T-cell (primary cell): Measurements from ENCODE around the gene GCAT. TPM values are rescaled to one million over a fixed set of nuclear protein-coding genes. Genes with fewer than 3 reads are reported as not detected.

Source experiments
- ATAC-seq, 4 experiments: fragments of 200-7000 bp in 3 of 4; fragments of 150-1000 bp in 1 of 4; cut with Tn5 transposase; replicated peaks in 1 of 4; 1 replicate in 3 of 4; 2 replicates in 1 of 4; pipeline ENCODE4 v1.10.0; 2021; ENCODE audit warnings: moderate library complexity in 3 of 4, mild to moderate bottlenecking in 2 of 4, moderate number of reproducible peaks in 1 of 4
- CTCF ChIA-PET, 2 donors: fragments of 300-600 bp; sonication (Branson Sonifier 250); formaldehyde crosslinking; loops; one replicate each; lab custom pipeline; 2022; ENCODE audit warnings: antibody characterized with exemption in 2 of 2; lab: Charles Lee
- POLR2A ChIA-PET, 2 donors: fragments of 300-600 bp; sonication (Branson Sonifier 250); formaldehyde crosslinking; loops; one replicate each; lab custom pipeline; 2022; ENCODE audit warnings: antibody characterized with exemption in 2 of 2; lab: Charles Lee
- DNase-seq, 35 experiments: peaks; one replicate each; pipeline versions ENCODE4 v3.0.0 to v3.0.0-alpha.2; 2013 to 2023
- H3K27ac ChIP-seq: one replicate; pipeline ENCODE4 v1.5.1; 2013; ENCODE audit warnings: low read length
- H3K27me3 ChIP-seq, 2 experiments: replicated peaks in 1 of 2; 1 replicate in 1 of 2; 2 replicates in 1 of 2; pipeline versions ENCODE4 v1.6.1 to v1.7.0; 2013; ENCODE audit warnings: low read length in 1 of 2, mixed read lengths in 1 of 2; ENCODE audit not compliant: control insufficient read depth in 2 of 2, insufficient read depth in 2 of 2; ENCODE audit errors: extremely low read depth in 1 of 2
- H3K36me3 ChIP-seq, 2 donors: 1 replicate in 1 of 2; 2 replicates in 1 of 2; pipeline versions ENCODE4 v1.6.1 to v1.7.0; 2013; ENCODE audit warnings: low read length in 1 of 2; ENCODE audit not compliant: control insufficient read depth in 2 of 2, insufficient read depth in 1 of 2; ENCODE audit errors: extremely low read depth in 1 of 2
- H3K4me1 ChIP-seq, 2 experiments: 1 replicate in 1 of 2; 2 replicates in 1 of 2; pipeline versions ENCODE4 v1.6.1 to v1.7.0; 2013; ENCODE audit warnings: low read length in 2 of 2, mixed read lengths in 1 of 2; ENCODE audit not compliant: insufficient read depth in 2 of 2, control insufficient read depth in 1 of 2; ENCODE audit errors: extremely low read depth in 1 of 2
- H3K4me3 ChIP-seq, 2 donors: 1 replicate in 1 of 2; 2 replicates in 1 of 2; pipeline versions ENCODE4 v1.5.1 to v1.7.0; 2013; ENCODE audit warnings: mild to moderate bottlenecking in 2 of 2, low read length in 1 of 2, moderate library complexity in 1 of 2; ENCODE audit not compliant: control insufficient read depth in 1 of 2; ENCODE audit errors: extremely low read depth in 1 of 2
- H3K9me3 ChIP-seq: 2 replicates; pipeline ENCODE4 v1.7.0; 2013
- H3K27ac Mint-ChIP-seq, 2 donors: one replicate each; pipeline ENCODE4 v1.8.0; 2020 to 2021; ENCODE audit warnings: mild to moderate bottlenecking in 2 of 2, mixed read lengths in 2 of 2
- H3K27me3 Mint-ChIP-seq, 2 donors: one replicate each; pipeline ENCODE4 v1.8.0; 2021 to 2022; ENCODE audit warnings: mixed read lengths in 2 of 2
- H3K36me3 Mint-ChIP-seq: one replicate; pipeline ENCODE4 v1.8.0; 2021; ENCODE audit warnings: mixed read lengths
- H3K4me1 Mint-ChIP-seq, 3 donors: one replicate each; pipeline ENCODE4 v1.8.0; 2020 to 2022; ENCODE audit warnings: mixed read lengths in 3 of 3, mild to moderate bottlenecking in 1 of 3
- H3K4me3 Mint-ChIP-seq, 3 donors: one replicate each; pipeline ENCODE4 v1.8.0; 2020 to 2022; ENCODE audit warnings: mild to moderate bottlenecking in 3 of 3, mixed read lengths in 3 of 3, moderate library complexity in 3 of 3
- H3K9me3 Mint-ChIP-seq, 3 donors: one replicate each; pipeline ENCODE4 v1.8.0; 2020 to 2022; ENCODE audit warnings: mixed read lengths in 3 of 3
- WGBS: methylation state at CpG from one replicate; pipeline ENCODE4 v1.1.5; 2013; ENCODE audit warnings: missing lambda C conversion rate; ENCODE audit not compliant: insufficient coverage; 5-methylcytosine and 5-hydroxymethylcytosine counted together
- total RNA-seq, 35 experiments: library from RNA in 6 of 35; stranded (reverse) in 6 of 35; fragments of 120-200 nt in 1 of 35; gene quantifications; one replicate each; pipeline versions ENCODE4 v1.2.1 to v1.2.4 and lab custom pipeline; 2013 to 2026

Gene GCAT
- total RNA-seq, 5 donors from 2014 or later (not counting 1 experiment from before 2014, with no cell fraction given), result 1.2 to 3.5 (median 2.3) TPM

DNA sequence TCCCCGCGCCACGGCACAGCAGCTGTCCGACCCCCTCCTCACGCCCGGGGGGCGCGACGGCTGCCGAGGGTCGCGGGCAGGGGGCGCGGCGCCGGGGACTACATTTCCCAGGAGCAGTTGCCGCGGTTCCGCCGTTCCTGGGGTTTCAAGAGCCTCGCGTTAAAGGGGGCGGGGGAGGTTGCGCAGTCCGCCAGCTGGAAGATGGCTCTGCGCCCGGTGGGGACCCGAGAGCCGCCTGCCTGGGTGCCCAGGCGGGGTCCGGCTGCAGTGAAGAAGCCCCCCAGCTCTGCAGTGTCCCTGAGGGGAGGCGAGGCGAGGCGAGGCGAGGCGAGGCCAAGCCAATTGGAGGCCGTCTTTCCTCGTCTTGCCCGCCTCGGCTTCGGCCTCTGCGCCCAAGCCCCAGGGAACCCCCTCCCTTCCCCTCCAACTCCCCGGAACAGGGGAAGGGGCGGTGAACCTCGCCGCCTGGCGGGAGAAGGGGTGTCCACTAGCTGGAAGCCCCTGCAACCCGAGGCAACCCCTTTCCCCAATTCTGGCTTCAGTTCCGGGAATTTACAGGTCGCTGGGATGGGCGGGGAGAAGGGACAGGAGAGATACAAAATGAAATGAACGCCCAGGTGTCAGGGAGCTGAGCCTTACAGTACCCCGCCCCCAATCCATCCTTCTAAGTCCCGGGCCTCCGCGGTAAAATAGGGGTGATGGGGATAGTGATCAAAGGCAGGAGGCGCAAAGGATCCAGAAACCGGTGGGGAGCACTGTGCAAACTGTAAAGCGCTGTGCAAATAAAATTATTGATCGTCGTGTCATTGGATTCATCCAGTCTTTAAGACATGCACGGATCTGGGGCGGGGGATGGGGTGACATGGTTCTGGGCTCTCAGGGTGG, 5.2 kb upstream of the GCAT start:
- POLR2A ChIA-PET, result no interaction called here
- 3% methylated on average over 47 of the region's 63 CpGs for WGBS
- Mint-ChIP-seq H3K4me1 (peaks cover 28 to 39% (median 36%) of the 10 kb centered on the region in 3 donors), H3K36me3 (no peaks in the 10 kb centered on the region), H3K27ac (peak overlapping the region in 1 of 2 donors; percentile 27), H3K9me3 (no peaks in the 10 kb centered on the region), H3K27me3 (peaks cover 12 to 40% of the 10 kb centered on the region in 2 donors), H3K4me3 (peak overlapping the region; percentile 59 to 66 (median 64))
- CTCF ChIA-PET, result interaction anchor here in 1 of 2 donors (0.5 kb wide), 1 partner anchor 515 kb away, joined by 3 read pairs; no protein-coding TSS in a partner anchor
- ATAC-seq, result peak in 3 of 4 experiments; percentile 22 to 41 (median 34)
- Histone ChIP-seq H3K27me3 (peaks cover 0 to 59% of the 10 kb centered on the region in 2 experiments), H3K9me3 (no peaks in the 10 kb centered on the region), H3K36me3 (no peaks in the 10 kb centered on the region), H3K4me3 (peak overlapping the region; percentile 52 to 64), H3K27ac (no peak overlapping the region), H3K4me1 (peaks cover 14 to 53% of the 10 kb centered on the region in 2 experiments)
- peak in 2 of 35 experiments; percentile 24 to 33 for DNase-seq

DNA sequence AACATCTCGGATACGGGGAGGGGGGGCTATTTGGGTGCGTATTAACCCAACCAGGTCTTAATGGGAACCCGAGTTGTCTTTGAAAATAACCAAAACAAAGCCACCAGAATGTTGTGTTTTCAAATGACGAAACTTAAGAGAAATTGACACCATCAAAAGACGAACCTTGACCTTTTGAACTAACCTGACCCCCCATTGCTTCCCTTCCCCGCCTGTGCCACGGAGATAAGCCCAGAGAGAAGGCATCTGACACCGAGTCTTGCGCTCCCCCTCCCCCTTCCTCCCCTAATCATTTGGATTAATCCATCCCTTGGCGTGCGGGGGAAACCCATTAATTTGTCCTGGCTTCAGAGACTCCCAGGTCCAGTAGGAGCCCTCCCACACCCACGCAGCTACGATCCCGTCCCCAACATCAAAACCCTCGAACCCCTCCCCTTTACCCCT, 4.5 kb upstream of the GCAT start:
- Mint-ChIP-seq H3K4me1 (peaks cover 30 to 43% (median 40%) of the 10 kb centered on the region in 3 donors), H3K27ac (no peak overlapping the region), H3K4me3 (peak overlapping the region; percentile 59 to 66 (median 64)), H3K27me3 (peaks cover 12 to 45% of the 10 kb centered on the region in 2 donors), H3K36me3 (no peaks in the 10 kb centered on the region), H3K9me3 (no peaks in the 10 kb centered on the region)
- Histone ChIP-seq H3K27me3 (peaks cover 0 to 65% of the 10 kb centered on the region in 2 experiments), H3K9me3 (no peaks in the 10 kb centered on the region), H3K4me3 (peak overlapping the region in 1 of 2 donors; percentile 64), H3K4me1 (peaks cover 14 to 59% of the 10 kb centered on the region in 2 experiments), H3K36me3 (no peaks in the 10 kb centered on the region), H3K27ac (no peak overlapping the region)
- POLR2A ChIA-PET, result no interaction called here
- WGBS, result 63% methylated on average over 12 of the region's 16 CpGs
- CTCF ChIA-PET, result interaction anchor here in 1 of 2 donors (0.5 kb wide), 1 partner anchor 515 kb away, joined by 3 read pairs; no protein-coding TSS in a partner anchor
- no peak for ATAC-seq
- no peak for DNase-seq

DNA sequence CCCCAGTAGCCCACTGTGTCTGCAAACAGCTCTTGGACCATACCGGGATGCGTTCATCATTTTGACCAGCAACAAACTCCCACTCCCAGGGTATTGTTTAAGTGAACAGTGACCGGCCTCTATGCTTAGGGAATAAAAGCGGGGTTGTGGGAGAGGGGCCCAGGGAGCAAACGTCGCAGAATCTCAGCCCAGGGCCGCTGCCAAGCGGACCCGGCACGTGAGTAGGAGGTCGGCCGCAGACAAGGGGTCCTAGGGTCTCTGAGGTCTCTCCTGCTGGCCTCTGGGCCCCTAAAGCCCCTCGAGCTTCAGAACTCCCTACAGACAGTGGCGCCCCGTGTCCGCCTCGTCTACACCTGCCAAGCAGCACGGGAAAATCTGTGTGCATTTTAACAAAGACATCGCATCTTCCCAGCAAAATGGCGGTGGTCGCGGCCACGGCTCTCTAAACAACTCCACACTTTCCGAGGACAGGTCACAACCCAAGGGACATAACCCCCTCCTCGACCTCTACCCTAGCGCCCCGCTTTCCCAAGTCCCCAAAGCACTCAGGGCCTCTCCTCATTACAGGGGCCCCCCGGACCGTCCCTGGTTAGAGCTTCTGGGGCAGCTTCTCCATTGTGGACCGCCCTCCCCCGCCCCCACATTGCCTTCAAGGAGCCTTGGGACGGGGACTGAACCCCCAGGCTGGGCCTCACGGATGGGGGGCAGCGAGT, 3.9 kb upstream of the GCAT start:
- no peak overlapping the region for H3K27ac ChIP-seq
- H3K27me3 ChIP-seq, result peaks cover 0 to 71% of the 10 kb centered on the region in 2 experiments
- H3K4me1 ChIP-seq, result peaks cover 17 to 65% of the 10 kb centered on the region in 2 experiments
- no peaks in the 10 kb centered on the region for H3K9me3 ChIP-seq
- no peaks in the 10 kb centered on the region for H3K36me3 ChIP-seq
- peaks cover 35 to 46% (median 44%) of the 10 kb centered on the region in 3 donors for H3K4me1 Mint-ChIP-seq
- peak overlapping the region; percentile 42 to 60 (median 59) for H3K4me3 Mint-ChIP-seq
- no peak overlapping the region for H3K4me3 ChIP-seq
- no peaks in the 10 kb centered on the region for H3K36me3 Mint-ChIP-seq
- peaks cover 12 to 50% of the 10 kb centered on the region in 2 donors for H3K27me3 Mint-ChIP-seq
- DNase-seq (no peak), ATAC-seq (no peak)
- H3K27ac Mint-ChIP-seq, result no peak overlapping the region
- 83% methylated on average over 22 of the region's 34 CpGs for WGBS
- no peaks in the 10 kb centered on the region for H3K9me3 Mint-ChIP-seq
- CTCF ChIA-PET, result interaction anchor here in 1 of 2 donors (0.6 kb wide), 1 partner anchor 53 kb away, joined by 3 read pairs; no protein-coding TSS in a partner anchor
- POLR2A ChIA-PET, result no interaction called here

DNA sequence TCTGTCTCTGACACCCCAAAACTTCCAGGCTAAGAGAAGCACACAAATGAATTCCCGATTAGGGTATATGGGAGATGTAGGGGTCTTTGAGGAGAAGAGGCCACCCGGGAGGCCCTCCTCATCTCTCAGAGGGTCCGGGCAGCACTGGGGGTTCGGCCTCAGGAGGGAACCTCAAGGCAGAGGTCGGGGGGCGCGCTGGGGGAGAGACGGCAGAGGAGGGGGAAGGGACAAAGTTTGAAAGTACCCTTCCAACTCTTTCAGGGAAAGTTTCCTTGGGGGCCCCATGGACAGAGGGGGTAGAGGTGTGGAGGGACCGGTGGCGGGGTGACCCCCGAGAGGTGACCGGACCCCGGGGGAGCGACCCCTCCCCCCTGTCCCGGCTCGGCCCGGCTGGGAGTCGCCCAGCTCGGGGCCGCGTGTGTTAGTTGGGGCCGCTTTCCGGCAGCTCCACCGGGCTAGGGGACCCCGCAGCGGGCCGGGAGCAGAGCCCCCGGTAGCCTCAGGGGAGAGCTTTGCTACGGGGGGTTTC, 3.3 kb upstream of the GCAT start:
- H3K4me1 Mint-ChIP-seq, result peaks cover 36 to 47% (median 44%) of the 10 kb centered on the region in 3 donors
- ATAC-seq (no peak), DNase-seq (no peak)
- ChIA-PET POLR2A (interaction anchor here in 1 of 2 donors (0.5 kb wide), 1 partner anchor 15 kb away, joined by 5 read pairs; no protein-coding TSS in a partner anchor), CTCF (interaction anchor here in 1 of 2 donors (0.6 kb wide), 1 partner anchor 53 kb away, joined by 3 read pairs; no protein-coding TSS in a partner anchor)
- Histone ChIP-seq H3K36me3 (no peaks in the 10 kb centered on the region), H3K4me3 (peak overlapping the region; percentile 38 to 57), H3K27me3 (peaks cover 0 to 77% of the 10 kb centered on the region in 2 experiments), H3K27ac (no peak overlapping the region), H3K4me1 (peaks cover 17 to 67% of the 10 kb centered on the region in 2 experiments), H3K9me3 (no peaks in the 10 kb centered on the region)
- H3K9me3 Mint-ChIP-seq, result no peaks in the 10 kb centered on the region
- 3% methylated on average over 23 of the region's 29 CpGs for WGBS
- H3K27me3 Mint-ChIP-seq, result peaks cover 12 to 56% of the 10 kb centered on the region in 2 donors
- H3K36me3 Mint-ChIP-seq, result no peaks in the 10 kb centered on the region
- peak overlapping the region; percentile 42 to 60 (median 59) for H3K4me3 Mint-ChIP-seq
- no peak overlapping the region for H3K27ac Mint-ChIP-seq

DNA sequence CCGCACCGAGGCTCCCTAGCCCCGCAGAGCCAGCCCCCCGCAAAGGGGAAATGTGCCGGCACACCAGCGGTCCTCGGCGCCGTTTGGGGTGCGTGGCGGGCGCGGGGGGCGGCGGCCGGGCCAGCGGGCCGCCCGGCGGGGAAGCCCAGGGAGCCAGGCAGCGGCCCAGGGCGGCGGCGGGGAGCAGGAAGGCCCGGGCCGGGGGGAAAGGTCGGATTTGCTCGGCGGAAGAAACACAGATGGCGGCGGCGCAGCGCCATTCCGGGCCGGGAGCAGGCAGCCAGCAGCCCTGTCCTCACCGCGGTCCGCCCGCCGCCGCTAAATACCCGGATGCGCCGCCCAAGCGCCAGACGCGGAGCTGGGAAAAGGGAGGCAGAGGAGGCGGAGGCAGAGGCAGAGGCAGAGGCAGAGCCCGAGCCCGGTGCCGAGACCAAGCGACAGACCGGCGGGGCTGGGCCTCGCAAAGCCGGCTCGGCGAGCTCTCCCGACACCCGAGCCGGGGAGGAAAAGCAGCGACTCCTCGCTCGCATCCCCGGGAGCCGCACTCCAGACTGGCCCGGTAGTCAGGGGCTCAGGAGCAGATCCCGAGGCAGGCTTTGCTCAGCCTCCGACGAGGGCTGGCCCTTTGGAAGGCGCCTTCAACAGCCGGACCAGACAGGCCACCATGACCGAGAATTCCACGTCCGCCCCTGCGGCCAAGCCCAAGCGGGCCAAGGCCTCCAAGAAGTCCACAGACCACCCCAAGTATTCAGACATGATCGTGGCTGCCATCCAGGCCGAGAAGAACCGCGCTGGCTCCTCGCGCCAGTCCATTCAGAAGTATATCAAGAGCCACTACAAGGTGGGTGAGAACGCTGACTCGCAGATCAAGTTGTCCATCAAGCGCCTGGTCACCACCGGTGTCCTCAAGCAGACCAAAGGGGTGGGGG, 2.6 kb upstream of the GCAT start:
- H3K36me3 Mint-ChIP-seq, result no peaks in the 10 kb centered on the region
- H3K9me3 Mint-ChIP-seq, result no peaks in the 10 kb centered on the region
- DNase-seq (peak; percentile 21 to 76 (median 55)), ATAC-seq (peak; percentile 33 to 45 (median 35))
- H3K36me3 ChIP-seq, result no peaks in the 10 kb centered on the region
- ChIA-PET CTCF (interaction anchor here in 1 of 2 donors (0.6 kb wide), 1 partner anchor 52 kb away, joined by 3 read pairs; no protein-coding TSS in a partner anchor), POLR2A (interaction anchor here in 1 of 2 donors (0.5 to 0.6 kb wide), 2 partner anchors 16 to 55 kb away, joined by 5 to 8 read pairs; no protein-coding TSS in a partner anchor)
- peak overlapping the region; percentile 59 to 74 (median 63) for H3K4me3 Mint-ChIP-seq
- no peak overlapping the region for H3K27ac Mint-ChIP-seq
- no peak overlapping the region for H3K27ac ChIP-seq
- peaks cover 12 to 59% of the 10 kb centered on the region in 2 donors for H3K27me3 Mint-ChIP-seq
- H3K27me3 ChIP-seq, result peaks cover 0 to 84% of the 10 kb centered on the region in 2 experiments
- H3K4me1 ChIP-seq, result peaks cover 17 to 67% of the 10 kb centered on the region in 2 experiments
- 10% methylated on average over 86 of the region's 87 CpGs for WGBS
- H3K4me1 Mint-ChIP-seq, result peaks cover 36 to 49% (median 44%) of the 10 kb centered on the region in 3 donors
- H3K9me3 ChIP-seq, result no peaks in the 10 kb centered on the region
- peak overlapping the region; percentile 57 to 60 for H3K4me3 ChIP-seq
